HG03196 (cell line): ENCODE data around the gene ALG1.

Experiments
- ATAC-seq: cut with Tn5 transposase; IDR thresholded peaks from one replicate; pipeline ENCODE4 v1.9.1; 2021; ENCODE audit not compliant: unreplicated experiment

Gene ALG1

GRCh38 chr16:5071681-5072333 lies at the start of gene ALG1:
Gene ALG1, plus strand, starts transcription at chr16:5071843. Its CDS starts 7 bp downstream, at chr16:5071850.
- ATAC-seq, result peak; percentile 82

- no peak for ATAC-seq
Measured at GRCh38 chr16:5022521-5022920, 49.1 kb upstream of the ALG1 start.

- no peak for ATAC-seq
Measured at GRCh38 chr16:5024632-5025031, 47.0 kb upstream of the ALG1 start.

GRCh38 chr16:5025171-5025632 lies 46.4 kb upstream of the ALG1 start:
- no peak for ATAC-seq

- ATAC-seq, result no peak
Measured at GRCh38 chr16:5026664-5027063, 45.0 kb upstream of the ALG1 start.

- ATAC-seq, result no peak
Measured at GRCh38 chr16:5027086-5027485, 44.6 kb upstream of the ALG1 start.

- ATAC-seq, result no peak
Measured at GRCh38 chr16:5027575-5028235, 43.9 kb upstream of the ALG1 start.

GRCh38 chr16:5028950-5029475 lies 42.6 kb upstream of the ALG1 start:
- no peak for ATAC-seq

GRCh38 chr16:5030251-5030870 lies 41.3 kb upstream of the ALG1 start:
- ATAC-seq, result no peak

- ATAC-seq, result no peak
Measured at GRCh38 chr16:5031601-5032000, 40.0 kb upstream of the ALG1 start.

- ATAC-seq, result no peak
Measured at GRCh38 chr16:5032748-5033167, 38.9 kb upstream of the ALG1 start.

GRCh38 chr16:5033256-5034166 lies 38.1 kb upstream of the ALG1 start, which contains the start of gene NAGPA:
Gene NAGPA, minus strand, starts transcription at chr16:5033935. Its CDS starts 21 bp downstream, at chr16:5033914.
- ATAC-seq, result peak; percentile 85

- no peak for ATAC-seq
Measured at GRCh38 chr16:5034167-5034523, 37.5 kb upstream of the ALG1 start.

- ATAC-seq, result no peak
Measured at GRCh38 chr16:5035909-5036227, 35.8 kb upstream of the ALG1 start.

- ATAC-seq, result no peak
Measured at GRCh38 chr16:5036228-5037156, 35.2 kb upstream of the ALG1 start.

GRCh38 chr16:5040451-5040850 lies 31.2 kb upstream of the ALG1 start:
- no peak for ATAC-seq

- ATAC-seq, result peak; percentile 53
Measured at GRCh38 chr16:5041600-5042133, 30.0 kb upstream of the ALG1 start.

- ATAC-seq, result no peak
Measured at GRCh38 chr16:5042574-5043171, 29.0 kb upstream of the ALG1 start.

- no peak for ATAC-seq
Measured at GRCh38 chr16:5044011-5044540, 27.6 kb upstream of the ALG1 start.
